K562 (cell line): ENCODE measurements around the gene SLC20A1. TPM values are rescaled to one million over a fixed set of nuclear protein-coding genes. Genes with fewer than 3 reads are reported as not detected.
A peak's percentile ranks its signal among the peaks of the same experiment; 100 is the strongest.

Source experiments
- E2F3 ChIP-seq: fragments of 250-450 bp; sonication (Bioruptor Pico); IDR thresholded peaks from 2 replicates; pipeline ENCODE4 v1.4.0; 2020; ENCODE audit warnings: mild to moderate bottlenecking
- FOS ChIP-seq: IDR thresholded peaks from 3 replicates; pipeline ENCODE4 v1.6.1; 2011; ENCODE audit not compliant: insufficient read length; ENCODE audit errors: extremely low read depth
- JUN ChIP-seq, 2 experiments: sonication (generic) in 1 of 2; formaldehyde crosslinking in 1 of 2; IDR thresholded peaks; 2 replicates each; pipeline versions ENCODE4 v1.6.1 to v1.8.0; 2012 to 2022; ENCODE audit warnings: borderline replicate concordance in 2 of 2, mild to moderate bottlenecking in 2 of 2, improper control_type of control experiment in 1 of 2, low read depth in 1 of 2, low read length in 1 of 2, missing genetic modification reagents in 1 of 2
- MED1 ChIP-seq: sonication (generic); formaldehyde crosslinking; IDR thresholded peaks from 2 replicates; pipeline ENCODE4 v1.8.1; 2023; ENCODE audit warnings: missing genetic modification reagents, borderline replicate concordance
- MXD1 ChIP-seq: fragments of 250-450 bp; sonication (Bioruptor Pico); IDR thresholded peaks from 2 replicates; pipeline ENCODE4 v1.8.0; 2021; ENCODE audit warnings: borderline replicate concordance, mild to moderate bottlenecking, moderate library complexity; ENCODE audit not compliant: poor library complexity, severe bottlenecking
- MYBL2 ChIP-seq, 2 experiments: fragments of 450-650 bp in 1 of 2; sonication (generic) in 1 of 2; formaldehyde crosslinking in 1 of 2; IDR thresholded peaks; 2 replicates each; pipeline versions ENCODE4 v1.6.1 to v1.8.1; 2017 to 2022; ENCODE audit warnings: borderline replicate concordance in 1 of 2, inconsistent platforms in 1 of 2, low read depth in 1 of 2, mild to moderate bottlenecking in 1 of 2, missing genetic modification reagents in 1 of 2, moderate library complexity in 1 of 2
- PBX2 ChIP-seq, 2 experiments: IDR thresholded peaks in 1 of 2; conservative IDR thresholded peaks in 1 of 2; 2 replicates each; pipeline ENCODE4 v1.6.1; 2016; ENCODE audit warnings: low read depth in 2 of 2, mild to moderate bottlenecking in 1 of 2, missing compliant biosample characterization in 1 of 2, missing genetic modification characterization in 1 of 2, moderate library complexity in 1 of 2
- PRDM10 ChIP-seq: fragments of 450-650 bp; IDR thresholded peaks from 2 replicates; pipeline ENCODE4 v1.6.1; 2018; ENCODE audit not compliant: partially characterized antibody
- PREB ChIP-seq: sonication (generic); formaldehyde crosslinking; IDR thresholded peaks from 2 replicates; pipeline ENCODE4 v1.8.1; 2023; ENCODE audit warnings: mild to moderate bottlenecking, missing genetic modification reagents
- SMARCB1 ChIP-seq: IDR thresholded peaks from 2 replicates; pipeline ENCODE4 v1.6.1; 2011; ENCODE audit warnings: improper control_type of control experiment, low read depth; ENCODE audit not compliant: insufficient read length
- SREBF1 ChIP-seq: fragments of 150-350 bp; IDR thresholded peaks from 2 replicates; pipeline ENCODE4 v1.6.1; 2014; ENCODE audit warnings: antibody characterized with exemption, low read depth, low read length, borderline replicate concordance
- TCFL5 ChIP-seq: fragments of 250-450 bp; sonication (Bioruptor Pico); conservative IDR thresholded peaks from 2 replicates; pipeline ENCODE4 v1.6.1; 2021; ENCODE audit warnings: mild to moderate bottlenecking, moderate library complexity, matching md5 sums
- TGIF2 ChIP-seq: sonication (generic); formaldehyde crosslinking; IDR thresholded peaks from 2 replicates; pipeline ENCODE4 v1.8.1; 2022; ENCODE audit warnings: mild to moderate bottlenecking, missing genetic modification reagents, moderate library complexity
- THAP12 ChIP-seq: fragments of 250-450 bp; sonication (Bioruptor Pico); IDR thresholded peaks from 2 replicates; pipeline ENCODE4 v1.9.0; 2021; ENCODE audit warnings: mild to moderate bottlenecking, inconsistent platforms
- polyA plus RNA-seq, 8 experiments: library from polyadenylated mRNA; depleted of rRNA in 4 of 8; stranded (reverse) in 5 of 8; unstranded in 3 of 8; fragments of >200 nt; fragmentation: Nextera tagmentation in 2 of 8; fragmentation: Illumina TruSeq in 1 of 8; extraction: Ambion mirVana in 2 of 8; extraction: Trizol in 1 of 8; gene quantifications; 2 replicates each; pipeline versions ENCODE4 v1.2.1 to v1.2.3, GENCODE V29; 2011 to 2014; ENCODE audit warnings: inconsistent platforms in 1 of 8, missing spikeins in 1 of 8
- total RNA-seq, 7 experiments: library from RNA; depleted of rRNA in 6 of 7; stranded (reverse); fragments of >200 nt in 6 of 7; fragmentation: Illumina TruSeq in 2 of 7; extraction: Trizol in 2 of 7; gene quantifications; 2 replicates each; pipeline versions ENCODE4 v1.2.1 to v1.2.3, GENCODE V29; 2011 to 2021; ENCODE audit warnings: low replicate concordance in 1 of 7

The SLC20A1 gene
- total and polyA plus RNA-seq, 9 of the 15 experiments (the other 6 are each of a cell fraction or from before 2014, with no cell fraction given) = 53.8 to 150 (median 74.7) TPM

- TF ChIP-seq PBX2 (CRISPR knock-in tag; IDR thresholded peaks at IDR 0.05; ENCODE audit: low read depth) (no peak), PBX2 (tag; conservative IDR thresholded peaks at IDR 0.05; ENCODE audit: low read depth) (peak; percentile 36; the same call in 1 of the 2 replicates), TCFL5 (CRISPR knock-in tag) (no peak), FOS (no peak), THAP12 (CRISPR knock-in tag) (no peak), MXD1 (CRISPR knock-in tag) (no peak), MYBL2 (IDR thresholded peaks at IDR 0.05; ENCODE audit: low read depth) (no peak), MYBL2 (CRISPR knock-in tag; IDR thresholded peaks at IDR 0.05; ENCODE audit: borderline replicate concordance) (no peak), SREBF1 (no peak), JUN (IDR thresholded peaks at IDR 0.05; ENCODE audit: borderline replicate concordance, low read depth, low read length) (peak; percentile 51; the same call in 1 of the 2 replicates), JUN (CRISPR knock-in tag; IDR thresholded peaks at IDR 0.05; ENCODE audit: borderline replicate concordance) (no peak), TGIF2 (no peak), MED1 (CRISPR knock-in tag) (no peak), PREB (CRISPR knock-in tag) (no peak), E2F3 (CRISPR knock-in tag) (no peak), PRDM10 (no peak), SMARCB1 (no peak)
Observed at GRCh38 chr2:112622528-112622849, 23.2 kb upstream of the SLC20A1 start (continued).
